NCI-H82 treated with DMSO at 0.1 percent for 48 hours (cell line): ENCODE data around the gene TYRP1.

Source experiments
- DNase-seq: peaks from one replicate; lab custom pipeline; 2025; ENCODE audit not compliant: unreplicated experiment; lab: John Stamatoyannopoulos, UW

The TYRP1 gene

GRCh38 chr9:12696931-12697622, 3.9 kb downstream of the TYRP1 start:
- DNase-seq: no peak

GRCh38 chr9:12697719-12698118, 4.5 kb downstream of the TYRP1 start:
- no peak for DNase-seq

- DNase-seq: no peak
Observed at GRCh38 chr9:12698266-12698665, 5.1 kb downstream of the TYRP1 start.

GRCh38 chr9:12698986-12699385, 5.8 kb downstream of the TYRP1 start:
- DNase-seq: no peak

GRCh38 chr9:12699529-12699928, 6.3 kb downstream of the TYRP1 start:
- DNase-seq: no peak

GRCh38 chr9:12701126-12701525, 7.9 kb downstream of the TYRP1 start:
- DNase-seq: no peak

GRCh38 chr9:12702160-12702758, 9.1 kb downstream of the TYRP1 start:
- DNase-seq: peak; percentile 20

- no peak for DNase-seq
Observed at GRCh38 chr9:12703996-12704395, 10.8 kb downstream of the TYRP1 start.

GRCh38 chr9:12705738-12706391, 12.7 kb downstream of the TYRP1 start:
- DNase-seq: no peak

GRCh38 chr9:12708562-12709298, 15.5 kb downstream of the TYRP1 start:
- no peak for DNase-seq

- DNase-seq: no peak
Observed at GRCh38 chr9:12712532-12712931, 19.3 kb downstream of the TYRP1 start.

GRCh38 chr9:12715268-12715667, 22.1 kb downstream of the TYRP1 start:
- DNase-seq: no peak

GRCh38 chr9:12716823-12717600, 23.8 kb downstream of the TYRP1 start:
- DNase-seq: no peak

GRCh38 chr9:12717907-12718306, 24.7 kb downstream of the TYRP1 start:
- DNase-seq: no peak

GRCh38 chr9:12718482-12719026, 25.4 kb downstream of the TYRP1 start:
- DNase-seq: no peak

GRCh38 chr9:12719431-12719830, 26.2 kb downstream of the TYRP1 start:
- peak; percentile 13 for DNase-seq

GRCh38 chr9:12720551-12720950, 27.4 kb downstream of the TYRP1 start:
- no peak for DNase-seq

GRCh38 chr9:12722131-12722530, 28.9 kb downstream of the TYRP1 start:
- DNase-seq: no peak

- peak; percentile 15 for DNase-seq
Observed at GRCh38 chr9:12723409-12724028, 30.3 kb downstream of the TYRP1 start.

GRCh38 chr9:12726795-12727194, 33.6 kb downstream of the TYRP1 start:
- no peak for DNase-seq
